ENCODE results near the gene ZNF497. TPM values are rescaled to one million over a fixed set of nuclear protein-coding genes. Genes with fewer than 3 reads are reported as not detected.

Gene ZNF497
- total and polyA plus RNA-seq, 3 experiments from 2014 or later = 1.0 to 1.7 (median 1.7) TPM

GRCh38 chr19:58387338-58388174, 25.0 kb upstream of the ZNF497 start:
- peaks cover 23% of the 10 kb centered on the region for H3K4me1 ChIP-seq (ENCODE audit: insufficient read depth, low read length)
- no peak for DNase-seq
- Mint-ChIP-seq H3K4me1 (peaks cover 31 to 54% (median 38%) of the 10 kb centered on the region in 3 donors), H3K36me3 (peaks cover 6 to 45% (median 8%) of the 10 kb centered on the region in 3 donors), H3K9me3 (no peaks in the 10 kb centered on the region), H3K4me3 (peak overlapping the region; percentile 92 to 97 (median 94)), H3K27ac (peak overlapping the region; percentile 93 to 99 (median 98)), H3K27me3 (peaks cover 0 to 3% of the 10 kb centered on the region in 2 donors)
- peaks cover 19% of the 10 kb centered on the region for H3K36me3 ChIP-seq (ENCODE audit: insufficient read depth, low read length)
- ChIA-PET POLR2A (interaction anchor here (0.7 to 1.2 kb wide), 2 partner anchors 25 to 77 kb away, joined by 4 to 5 read pairs; partner anchors contain the start of gene ZNF497), CTCF (no interaction called here)
- H3K4me3 ChIP-seq (ENCODE audit: low read length) = peak overlapping the region; percentile 83
- H3K27me3 ChIP-seq (ENCODE audit: insufficient read depth, low read length, poor library complexity, severe bottlenecking) = no peaks in the 10 kb centered on the region
- no peaks in the 10 kb centered on the region for H3K9me3 ChIP-seq (ENCODE audit: low read length)
- peak overlapping the region; percentile 95 for H3K27ac ChIP-seq (ENCODE audit: low read depth, low read length)

DNA sequence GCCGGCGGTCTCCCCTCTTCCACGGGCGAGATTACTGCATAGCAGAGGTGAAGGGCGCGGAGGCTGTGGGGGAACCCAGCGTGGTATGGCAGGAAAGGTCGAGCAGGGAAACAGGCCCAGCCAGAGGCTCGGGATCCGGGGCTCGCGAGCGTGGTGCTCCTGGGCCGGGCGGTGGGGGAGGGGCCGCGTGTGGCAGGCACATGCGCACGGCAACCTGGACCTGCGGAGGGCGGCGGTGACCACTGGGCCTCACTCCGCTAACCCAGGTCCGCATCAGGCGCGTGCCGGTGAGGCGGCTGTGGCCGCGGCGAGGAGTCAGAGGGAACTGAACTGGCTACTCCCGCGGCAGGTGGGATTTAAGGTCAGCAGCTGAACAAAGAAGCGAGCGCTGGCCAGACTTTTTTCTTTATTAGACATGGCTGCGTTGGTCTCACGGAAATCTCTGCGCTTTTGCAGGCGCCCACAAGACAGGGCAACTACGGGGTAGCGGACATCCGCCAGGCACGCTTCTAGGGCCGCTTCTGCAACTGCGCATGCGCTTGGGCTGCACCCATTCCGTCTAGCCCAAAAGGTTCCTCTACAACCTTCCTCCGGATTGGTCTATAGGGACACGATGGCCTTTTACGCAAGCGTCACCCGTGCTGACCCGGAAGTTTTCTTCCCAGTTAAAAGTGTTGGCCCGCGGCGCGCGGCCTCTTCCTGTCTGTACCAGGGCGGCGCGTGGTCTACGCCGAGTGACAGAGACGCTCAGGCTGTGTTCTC, 24.2 kb upstream of the ZNF497 start, which contains the start of gene RPS5:
RPS5 (plus strand) TSS at position 694 of the 762 bp plus-strand sequence. CDS start 869 bp downstream, outside the sequence.
- Histone ChIP-seq H3K4me1 (ENCODE audit: insufficient read depth, low read length) (peaks cover 28% of the 10 kb centered on the region), H3K4me3 (ENCODE audit: low read length) (peak within 1 kb of the TSS; percentile 83), H3K27me3 (ENCODE audit: insufficient read depth, low read length, poor library complexity, severe bottlenecking) (no peaks in the 10 kb centered on the region), H3K27ac (ENCODE audit: low read depth, low read length) (peak within 1 kb of the TSS; percentile 95), H3K36me3 (ENCODE audit: insufficient read depth, low read length) (peaks cover 16% of the 10 kb centered on the region), H3K9me3 (ENCODE audit: low read length) (no peaks in the 10 kb centered on the region)
- POLR2A ChIA-PET = interaction anchor here (0.6 to 1.5 kb wide), 4 partner anchors 24 to 91 kb away, joined by 4 to 8 read pairs (median 4); partner anchors contain the start of gene ZNF497
- no peaks in the 10 kb centered on the region for H3K9me3 Mint-ChIP-seq
- peak within 1 kb of the TSS; percentile 92 to 97 (median 94) for H3K4me3 Mint-ChIP-seq
- peak; percentile 90 to 99 (median 95) for DNase-seq
- H3K27ac Mint-ChIP-seq = peak within 1 kb of the TSS; percentile 93 to 99 (median 98)
- H3K4me1 Mint-ChIP-seq = peaks cover 37 to 59% (median 41%) of the 10 kb centered on the region in 3 donors
- CTCF ChIA-PET = interaction anchor here (0.7 kb wide), 1 partner anchor 194 kb away, joined by 3 read pairs; no protein-coding TSS in a partner anchor
- H3K27me3 Mint-ChIP-seq = peaks cover 0 to 3% of the 10 kb centered on the region in 2 donors
- peaks cover 6 to 41% (median 8%) of the 10 kb centered on the region in 3 donors for H3K36me3 Mint-ChIP-seq

DNA sequence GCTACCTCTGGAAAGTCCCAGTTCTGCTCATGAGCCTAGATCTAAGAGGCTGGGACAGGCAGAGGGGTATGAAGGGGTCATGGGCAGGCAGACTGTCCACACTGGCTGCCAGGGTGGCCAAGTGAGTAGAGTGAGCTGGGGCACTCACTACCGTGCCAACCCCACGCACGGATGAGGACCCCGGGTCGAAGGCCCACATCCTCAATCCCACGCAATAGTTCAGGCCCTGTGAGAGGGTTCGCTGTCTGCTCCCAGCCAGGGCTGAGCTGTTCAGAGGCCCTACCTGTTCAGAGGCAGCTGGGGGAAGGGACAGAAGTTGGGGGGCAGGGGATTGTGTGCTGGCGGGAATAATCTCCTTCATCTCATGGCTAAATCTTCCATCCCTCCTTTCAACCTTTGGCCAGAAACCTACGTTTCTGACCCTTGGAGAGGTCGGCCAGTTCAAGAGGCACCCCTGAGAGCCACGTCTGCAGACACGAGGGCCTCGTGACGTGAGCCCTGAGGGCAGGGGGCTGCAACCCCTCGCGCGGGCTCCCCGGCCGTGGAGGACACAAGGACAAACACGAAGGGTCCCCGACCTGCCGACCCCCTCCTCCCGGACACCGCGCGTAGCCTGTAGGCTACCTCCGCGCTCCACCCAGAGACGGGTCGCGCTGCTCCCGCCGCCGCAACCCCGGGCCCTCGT, 23.5 kb upstream of the ZNF497 start:
- H3K27ac Mint-ChIP-seq = peak overlapping the region; percentile 93 to 99 (median 98)
- DNase-seq = peak in 1 of 5 donors; percentile 26
- peaks cover 29% of the 10 kb centered on the region for H3K4me1 ChIP-seq (ENCODE audit: insufficient read depth, low read length)
- H3K27me3 ChIP-seq (ENCODE audit: insufficient read depth, low read length, poor library complexity, severe bottlenecking) = no peaks in the 10 kb centered on the region
- no peaks in the 10 kb centered on the region for H3K9me3 ChIP-seq (ENCODE audit: low read length)
- peak overlapping the region; percentile 95 for H3K27ac ChIP-seq (ENCODE audit: low read depth, low read length)
- peak overlapping the region; percentile 92 to 97 (median 94) for H3K4me3 Mint-ChIP-seq
- CTCF ChIA-PET = interaction anchor here (0.7 kb wide), 1 partner anchor 195 kb away, joined by 3 read pairs; no protein-coding TSS in a partner anchor
- peaks cover 16% of the 10 kb centered on the region for H3K36me3 ChIP-seq (ENCODE audit: insufficient read depth, low read length)
- H3K4me1 Mint-ChIP-seq = peaks cover 37 to 61% (median 44%) of the 10 kb centered on the region in 3 donors
- H3K36me3 Mint-ChIP-seq = peaks cover 6 to 36% (median 8%) of the 10 kb centered on the region in 3 donors
- peaks cover 0 to 3% of the 10 kb centered on the region in 2 donors for H3K27me3 Mint-ChIP-seq
- POLR2A ChIA-PET = interaction anchor here (0.6 to 1.5 kb wide), 2 partner anchors 23 to 92 kb away, joined by 4 to 8 read pairs; partner anchors contain the start of gene ZNF497
- H3K4me3 ChIP-seq (ENCODE audit: low read length) = peak overlapping the region; percentile 83
- no peaks in the 10 kb centered on the region for H3K9me3 Mint-ChIP-seq

DNA sequence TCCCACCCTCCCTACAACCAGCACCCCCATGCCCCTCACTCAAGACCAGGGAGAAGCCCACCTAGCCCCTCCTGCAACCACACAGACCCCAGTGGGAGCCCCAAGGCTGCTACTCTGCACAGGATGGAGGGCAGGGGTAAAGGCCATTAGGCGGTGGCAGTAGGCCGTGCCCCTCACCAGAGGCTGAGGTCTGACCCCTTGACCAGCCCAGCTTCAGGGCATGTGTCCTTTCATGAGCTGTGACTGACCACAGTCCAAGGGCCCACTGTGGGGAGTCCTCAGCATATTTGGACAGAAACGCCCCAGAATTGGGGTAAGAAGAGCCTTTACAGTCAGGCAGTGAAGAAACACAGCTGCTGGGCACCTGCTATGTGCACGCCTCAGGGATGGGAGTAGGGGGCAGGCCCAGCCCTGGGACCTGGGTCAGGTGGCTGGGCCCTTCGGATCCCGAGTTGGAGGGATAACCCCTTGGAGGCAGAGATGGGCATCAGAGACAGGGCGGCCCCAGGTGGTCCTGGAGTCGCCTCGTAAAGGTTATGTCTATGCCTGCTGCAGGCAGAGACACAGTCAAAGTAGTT, 22.9 kb upstream of the ZNF497 start:
- Histone ChIP-seq H3K36me3 (ENCODE audit: insufficient read depth, low read length) (peaks cover 10% of the 10 kb centered on the region), H3K9me3 (ENCODE audit: low read length) (no peaks in the 10 kb centered on the region), H3K27me3 (ENCODE audit: insufficient read depth, low read length, poor library complexity, severe bottlenecking) (no peaks in the 10 kb centered on the region), H3K4me3 (ENCODE audit: low read length) (peak overlapping the region; percentile 83), H3K27ac (ENCODE audit: low read depth, low read length) (peak overlapping the region; percentile 95), H3K4me1 (ENCODE audit: insufficient read depth, low read length) (peaks cover 29% of the 10 kb centered on the region)
- peaks cover 0 to 3% of the 10 kb centered on the region in 2 donors for H3K27me3 Mint-ChIP-seq
- peak overlapping the region; percentile 92 to 97 (median 94) for H3K4me3 Mint-ChIP-seq
- H3K9me3 Mint-ChIP-seq = no peaks in the 10 kb centered on the region
- peak overlapping the region; percentile 93 to 98 (median 97) for H3K27ac Mint-ChIP-seq
- H3K36me3 Mint-ChIP-seq = peaks cover 4 to 30% (median 6%) of the 10 kb centered on the region in 3 donors
- no peak for DNase-seq
- H3K4me1 Mint-ChIP-seq = peaks cover 32 to 56% (median 42%) of the 10 kb centered on the region in 3 donors
- CTCF ChIA-PET = no interaction called here
- POLR2A ChIA-PET = interaction anchor here (1.5 kb wide), 1 partner anchor 23 kb away, joined by 8 read pairs; the partner anchor contains the start of gene ZNF497

DNA sequence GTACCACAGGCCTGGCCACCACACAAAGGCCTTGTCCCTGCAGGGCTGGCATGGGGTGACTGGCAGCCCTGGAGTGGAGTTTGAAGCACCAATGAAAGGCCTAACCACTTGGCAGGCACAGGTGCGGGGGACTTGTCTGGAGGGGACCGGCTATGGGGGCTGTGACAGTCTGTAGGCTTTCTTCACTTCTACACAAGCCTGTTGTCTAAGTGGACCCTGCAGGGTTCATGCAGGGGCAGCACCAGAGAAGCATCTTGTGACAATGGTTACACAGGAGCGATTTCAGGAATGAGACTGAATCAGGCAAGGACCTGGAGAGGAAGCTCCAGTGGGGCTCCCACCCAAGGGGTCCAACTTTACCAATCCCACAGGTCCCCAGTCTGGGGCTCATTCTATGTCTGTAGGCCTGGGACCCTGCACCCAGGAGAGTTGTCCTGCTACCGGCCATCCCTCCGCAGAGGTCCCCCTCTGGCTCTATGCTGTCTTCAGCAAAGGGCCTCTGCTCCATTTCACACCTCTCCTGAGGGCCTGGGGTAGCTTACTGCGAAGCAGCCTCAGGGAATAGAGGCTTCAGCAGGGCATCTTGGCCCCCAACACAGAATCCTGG, 20.5 kb upstream of the ZNF497 start:
- POLR2A ChIA-PET = no interaction called here
- Mint-ChIP-seq H3K9me3 (no peaks in the 10 kb centered on the region), H3K27ac (peak overlapping the region in 7 of 8 donors; percentile 21 to 95 (median 77)), H3K4me1 (peaks cover 32 to 58% (median 43%) of the 10 kb centered on the region in 3 donors), H3K36me3 (peaks cover 0 to 18% (median 0%) of the 10 kb centered on the region in 3 donors), H3K4me3 (peak overlapping the region in 4 of 7 donors; percentile 45 to 93 (median 63)), H3K27me3 (peaks cover 0 to 3% of the 10 kb centered on the region in 2 donors)
- Histone ChIP-seq H3K27ac (ENCODE audit: low read depth, low read length) (no peak overlapping the region), H3K27me3 (ENCODE audit: insufficient read depth, low read length, poor library complexity, severe bottlenecking) (no peaks in the 10 kb centered on the region), H3K9me3 (ENCODE audit: low read length) (no peaks in the 10 kb centered on the region), H3K4me1 (ENCODE audit: insufficient read depth, low read length) (peaks cover 37% of the 10 kb centered on the region), H3K36me3 (ENCODE audit: insufficient read depth, low read length) (peaks cover under 1% of the 10 kb centered on the region), H3K4me3 (ENCODE audit: low read length) (no peak overlapping the region)
- CTCF ChIA-PET = no interaction called here
- no peak for DNase-seq

- Mint-ChIP-seq H3K36me3 (peaks cover 0 to 6% (median 0%) of the 10 kb centered on the region in 3 donors), H3K9me3 (no peaks in the 10 kb centered on the region), H3K27ac (peak overlapping the region; percentile 93 to 99 (median 96)), H3K4me3 (peak overlapping the region; percentile 87 to 98 (median 93)), H3K27me3 (peaks cover 0 to 1% of the 10 kb centered on the region in 2 donors), H3K4me1 (peaks cover 17 to 44% (median 29%) of the 10 kb centered on the region in 3 donors)
- POLR2A ChIA-PET = interaction anchor here (0.5 to 1.4 kb wide), 4 partner anchors 19 to 803 kb away, joined by 3 to 11 read pairs (median 3); partner anchors contain the start of genes ZNF416, ZNF497 and ZNF584
- H3K4me1 ChIP-seq (ENCODE audit: insufficient read depth, low read length) = peaks cover 30% of the 10 kb centered on the region
- H3K27ac ChIP-seq (ENCODE audit: low read depth, low read length) = peak overlapping the region; percentile 80
- H3K9me3 ChIP-seq (ENCODE audit: low read length) = no peaks in the 10 kb centered on the region
- H3K4me3 ChIP-seq (ENCODE audit: low read length) = peak overlapping the region; percentile 55
- DNase-seq = no peak
- no peaks in the 10 kb centered on the region for H3K27me3 ChIP-seq (ENCODE audit: insufficient read depth, low read length, poor library complexity, severe bottlenecking)
- CTCF ChIA-PET = interaction anchor here (1.1 kb wide), 1 partner anchor 19 kb away, joined by 3 read pairs; the partner anchor contains the start of gene ZNF497
- H3K36me3 ChIP-seq (ENCODE audit: insufficient read depth, low read length) = no peaks in the 10 kb centered on the region
These were observed 19.1 kb upstream of the ZNF497 start for GRCh38 chr19:58381460-58382212.
